Endothelial cell of umbilical vein (primary cell): Measurements from ENCODE around the gene KCNN3. TPM values are rescaled to one million over a fixed set of nuclear protein-coding genes. Genes with fewer than 3 reads are reported as not detected.

Experiments used
- BruUV-seq: library from RNA; stranded (reverse); fragments of 400-500 nt; replicated peaks from 2 replicates; lab custom pipeline; 2021; lab: Mats Ljungman, UMichigan
- CTCF ChIA-PET: fragments of 300-600, 350-600 bp; sonication (Branson Sonifier 250); formaldehyde crosslinking; loops from one replicate; lab custom pipeline; 2021; ENCODE audit warnings: antibody characterized with exemption, inconsistent platforms; lab: Charles Lee
- POLR2A ChIA-PET: fragments of 300-600, 350-600 bp; sonication (Branson Sonifier 250); formaldehyde crosslinking; loops from one replicate; lab custom pipeline; 2021; ENCODE audit warnings: antibody characterized with exemption, inconsistent platforms; lab: Charles Lee
- DNase-seq: peaks from one replicate; pipeline ENCODE4 v3.0.0-alpha.2; 2011; ENCODE audit warnings: low read depth, low spot score
- FAIRE-seq: peaks from 2 replicates; lab custom pipeline; 2011; peaks lifted over from hg19 to GRCh38; lab: Jason Lieb, UNC
- H2AFZ ChIP-seq: 2 replicates; pipeline ENCODE4 v1.6.0; 2012; ENCODE audit warnings: low read depth, low read length, control low read depth, inconsistent platforms
- H3K27ac ChIP-seq: 2 replicates; pipeline ENCODE4 v1.5.1; 2011; ENCODE audit warnings: low read depth, mild to moderate bottlenecking, control low read depth, low read length, moderate library complexity; ENCODE audit not compliant: insufficient read depth
- H3K27me3 ChIP-seq, 2 experiments: 2 replicates each; pipeline versions ENCODE4 v1.6.0 to v1.6.1; 2011; ENCODE audit warnings: low read length in 2 of 2, mixed read lengths in 1 of 2; ENCODE audit not compliant: control insufficient read depth in 2 of 2, insufficient read depth in 2 of 2
- H3K36me3 ChIP-seq, 2 experiments: 2 replicates in 1 of 2; 3 replicates in 1 of 2; pipeline ENCODE4 v1.5.1; 2011; ENCODE audit warnings: low read length in 2 of 2, mild to moderate bottlenecking in 1 of 2, moderate library complexity in 1 of 2; ENCODE audit not compliant: control insufficient read depth in 2 of 2, insufficient read depth in 2 of 2; ENCODE audit errors: extremely low read depth in 1 of 2
- H3K4me1 ChIP-seq: 3 replicates; pipeline ENCODE4 v1.5.1; 2011; ENCODE audit warnings: mild to moderate bottlenecking, low read length; ENCODE audit not compliant: control insufficient read depth, insufficient read depth; ENCODE audit errors: extremely low read depth
- H3K4me2 ChIP-seq: 2 replicates; pipeline ENCODE4 v1.6.1; 2011; ENCODE audit warnings: low read length, control low read depth, mixed read lengths; ENCODE audit not compliant: insufficient read depth
- H3K4me3 ChIP-seq, 3 experiments: fragments of 200-600 bp in 1 of 3; sonication (generic), shearing (Covaris generic) in 1 of 3; replicated peaks in 1 of 3; 2 replicates each; pipeline ENCODE4 v1.5.1; 2011 to 2016; ENCODE audit warnings: control low read depth in 3 of 3, low read length in 3 of 3, mild to moderate bottlenecking in 2 of 3, inconsistent platforms in 1 of 3, low read depth in 1 of 3, moderate library complexity in 1 of 3; ENCODE audit not compliant: insufficient read depth in 1 of 3
- H3K79me2 ChIP-seq: 2 replicates; pipeline ENCODE4 v1.6.0; 2012; ENCODE audit warnings: low read length, inconsistent platforms; ENCODE audit not compliant: control insufficient read depth, insufficient read depth
- H3K9ac ChIP-seq: replicated peaks from 2 replicates; pipeline ENCODE3; 2011; ENCODE audit warnings: low read length, control low read depth; ENCODE audit not compliant: insufficient read depth; ENCODE audit errors: extremely low read depth
- H3K9me1 ChIP-seq: replicated peaks from 3 replicates; pipeline ENCODE4 v1.6.0; 2011; ENCODE audit warnings: mild to moderate bottlenecking, low read length; ENCODE audit not compliant: control insufficient read depth, insufficient read depth; ENCODE audit errors: extremely low read depth
- H3K9me3 ChIP-seq: replicated peaks from 2 replicates; pipeline ENCODE4 v1.5.1; 2012; ENCODE audit warnings: low read length, inconsistent platforms; ENCODE audit not compliant: control insufficient read depth, insufficient read depth
- H4K20me1 ChIP-seq: replicated peaks from 2 replicates; pipeline ENCODE3; 2011; ENCODE audit warnings: mild to moderate bottlenecking, low read length; ENCODE audit not compliant: control insufficient read depth, insufficient read depth; ENCODE audit errors: extremely low read depth
- EZH2 ChIP-seq: IDR thresholded peaks from 2 replicates; pipeline ENCODE4 v1.6.1; 2012; ENCODE audit warnings: borderline replicate concordance, low read depth, mild to moderate bottlenecking, moderate library complexity, low read length, inconsistent platforms; ENCODE audit not compliant: severe bottlenecking
- FOS ChIP-seq: IDR thresholded peaks from 2 replicates; pipeline ENCODE4 v1.6.1; 2011; ENCODE audit warnings: mild to moderate bottlenecking, low read length, moderate library complexity, borderline replicate concordance; ENCODE audit not compliant: insufficient read depth
- GATA2 ChIP-seq: IDR thresholded peaks from 2 replicates; pipeline ENCODE4 v1.7.0; 2011; ENCODE audit warnings: low read depth, mild to moderate bottlenecking, moderate library complexity, mixed read lengths, low read length; ENCODE audit not compliant: insufficient read length, insufficient read depth
- JUN ChIP-seq: IDR thresholded peaks from 2 replicates; pipeline ENCODE4 v1.6.1; 2011; ENCODE audit warnings: borderline replicate concordance, low read depth; ENCODE audit not compliant: insufficient read length, insufficient read depth
- MYC ChIP-seq: IDR thresholded peaks from one replicate; pipeline ENCODE4 v1.6.1; 2011; ENCODE audit warnings: mild to moderate bottlenecking, low read depth, low read length
- POLR2A ChIP-seq: IDR thresholded peaks from 2 replicates; pipeline ENCODE4 v1.6.1; 2012; ENCODE audit warnings: low read depth, mild to moderate bottlenecking, control low read depth, low read length
- POLR2AphosphoS5 ChIP-seq: IDR thresholded peaks from 2 replicates; pipeline ENCODE4 v1.6.1; 2012; ENCODE audit warnings: low read depth, mild to moderate bottlenecking, control low read depth, low read length, moderate library complexity; ENCODE audit not compliant: insufficient read depth
- dilution Hi-C: fragments of 300-500 bp; cut with MboI; formaldehyde crosslinking; loops from one replicate; pipeline ENCODE4 v1.15.0; 2019; ENCODE audit warnings: low sequenced_read_pairs; ENCODE audit not compliant: extremely low pct_ligation_motif_present
- intact Hi-C: fragments of 100-400 bp; cut with micrococcal nuclease; formaldehyde crosslinking; loops from one replicate; pipeline ENCODE4 v1.10.0; 2022
- polyA plus RNA-seq, 4 experiments: library from polyadenylated mRNA; depleted of rRNA in 3 of 4; stranded (reverse) in 3 of 4; unstranded in 1 of 4; fragments of >200 nt; gene quantifications; 2 replicates each; pipeline versions ENCODE4 v1.2.1 to v1.2.3, GENCODE V29; 2011 to 2012; ENCODE audit warnings: missing spikeins in 1 of 4
- total RNA-seq: library from RNA; stranded (reverse); gene quantifications from 2 replicates; pipeline ENCODE4 v1.2.3, GENCODE V29; 2021
- TF ChIP-seq, protein P1 (sequence below): IDR thresholded peaks from 2 replicates; pipeline ENCODE4 v1.6.1; 2011; ENCODE audit not compliant: insufficient read depth, insufficient read length
- TF ChIP-seq, protein P2 (sequence below), 2 donors: IDR thresholded peaks; 1 replicate in 1 of 2; 2 replicates in 1 of 2; pipeline ENCODE4 v1.5.1; 2011; ENCODE audit warnings: low read length in 2 of 2, mild to moderate bottlenecking in 2 of 2, moderate library complexity in 2 of 2, control low read depth in 1 of 2, inconsistent platforms in 1 of 2, low read depth in 1 of 2; ENCODE audit not compliant: insufficient read depth in 1 of 2; ENCODE audit errors: extremely low read depth in 1 of 2

KCNN3 gene
- total and polyA plus RNA-seq, 2 donors (not counting 3 experiments of a cell fraction or from before 2014, with no cell fraction given): 0.91 to 1.1 TPM

DNA sequence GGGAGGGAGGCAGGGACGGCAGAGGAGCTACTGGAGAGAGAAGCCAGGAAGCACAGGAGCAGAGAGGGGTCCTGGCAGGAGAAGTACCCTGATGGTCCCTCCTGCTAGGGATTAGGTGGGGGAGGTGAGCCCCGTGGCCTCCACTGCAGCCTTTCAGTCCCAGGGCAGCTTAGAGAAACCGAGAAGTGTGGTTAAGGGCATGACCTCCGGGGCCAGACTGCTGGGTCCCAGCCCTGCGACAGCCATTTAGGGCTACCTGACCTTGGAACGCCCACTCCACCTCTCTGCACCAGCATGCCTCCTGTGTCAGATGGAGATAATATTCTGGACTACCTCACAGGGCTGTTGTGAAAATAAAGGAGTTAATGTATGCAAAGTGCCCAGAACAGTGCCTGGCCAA lies 47.4 kb downstream of the KCNN3 start:
- Histone ChIP-seq H3K9ac (no peak overlapping the region), H3K4me3 (no peak overlapping the region), H3K4me2 (no peak overlapping the region), H3K9me1 (no peaks in the 10 kb centered on the region), H4K20me1 (no peaks in the 10 kb centered on the region), H3K4me1 (no peaks in the 10 kb centered on the region), H2AFZ (no peak overlapping the region), H3K27me3 (no peaks in the 10 kb centered on the region), H3K36me3 (no peaks in the 10 kb centered on the region), H3K79me2 (no peaks in the 10 kb centered on the region), H3K9me3 (no peaks in the 10 kb centered on the region), H3K27ac (no peak overlapping the region)
- BruUV-seq: no TSS peak
- no peak for FAIRE-seq
- no peak for DNase-seq
- TF ChIP-seq MYC (no peak), EZH2 (no peak)
- CTCF ChIA-PET: interaction anchor here (0.9 kb wide), 1 partner anchor 15 kb away, joined by 3 read pairs; no protein-coding TSS in a partner anchor
- POLR2A ChIA-PET: no interaction called here
- dilution Hi-C loops: no loop called here
- intact Hi-C loops: no loop called here

- TF ChIP-seq JUN (no peak), GATA2 (no peak), FOS (no peak), EZH2 (no peak), POLR2A (no peak), POLR2AphosphoS5 (no peak), MYC (no peak)
- TF ChIP-seq, protein P1, sequence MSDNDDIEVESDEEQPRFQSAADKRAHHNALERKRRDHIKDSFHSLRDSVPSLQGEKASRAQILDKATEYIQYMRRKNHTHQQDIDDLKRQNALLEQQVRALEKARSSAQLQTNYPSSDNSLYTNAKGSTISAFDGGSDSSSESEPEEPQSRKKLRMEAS: no peak
- TF ChIP-seq, protein P2, sequence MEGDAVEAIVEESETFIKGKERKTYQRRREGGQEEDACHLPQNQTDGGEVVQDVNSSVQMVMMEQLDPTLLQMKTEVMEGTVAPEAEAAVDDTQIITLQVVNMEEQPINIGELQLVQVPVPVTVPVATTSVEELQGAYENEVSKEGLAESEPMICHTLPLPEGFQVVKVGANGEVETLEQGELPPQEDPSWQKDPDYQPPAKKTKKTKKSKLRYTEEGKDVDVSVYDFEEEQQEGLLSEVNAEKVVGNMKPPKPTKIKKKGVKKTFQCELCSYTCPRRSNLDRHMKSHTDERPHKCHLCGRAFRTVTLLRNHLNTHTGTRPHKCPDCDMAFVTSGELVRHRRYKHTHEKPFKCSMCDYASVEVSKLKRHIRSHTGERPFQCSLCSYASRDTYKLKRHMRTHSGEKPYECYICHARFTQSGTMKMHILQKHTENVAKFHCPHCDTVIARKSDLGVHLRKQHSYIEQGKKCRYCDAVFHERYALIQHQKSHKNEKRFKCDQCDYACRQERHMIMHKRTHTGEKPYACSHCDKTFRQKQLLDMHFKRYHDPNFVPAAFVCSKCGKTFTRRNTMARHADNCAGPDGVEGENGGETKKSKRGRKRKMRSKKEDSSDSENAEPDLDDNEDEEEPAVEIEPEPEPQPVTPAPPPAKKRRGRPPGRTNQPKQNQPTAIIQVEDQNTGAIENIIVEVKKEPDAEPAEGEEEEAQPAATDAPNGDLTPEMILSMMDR (IDR thresholded peaks at IDR 0.05; ENCODE audit: extremely low read depth in 1 of 2, insufficient read depth in 1 of 2, low read depth in 1 of 2, low read length in 2 of 2): no peak
- dilution Hi-C loops (no loop called here), intact Hi-C loops (no loop called here)
- H3K27ac ChIP-seq: no peak overlapping the region
- H3K4me3 ChIP-seq: no peak overlapping the region
- H3K36me3 ChIP-seq: no peaks in the 10 kb centered on the region
- H3K9me3 ChIP-seq: no peaks in the 10 kb centered on the region
- H2AFZ ChIP-seq: no peak overlapping the region
- no peaks in the 10 kb centered on the region for H3K4me1 ChIP-seq
- POLR2A ChIA-PET: no interaction called here
- no peak for DNase-seq
- H3K79me2 ChIP-seq: no peaks in the 10 kb centered on the region
- CTCF ChIA-PET: interaction anchor here (0.9 kb wide), 1 partner anchor 16 kb away, joined by 3 read pairs; no protein-coding TSS in a partner anchor
- no peaks in the 10 kb centered on the region for H3K27me3 ChIP-seq
- no peak overlapping the region for H3K4me2 ChIP-seq
- H3K9ac ChIP-seq: no peak overlapping the region
- H3K9me1 ChIP-seq: no peaks in the 10 kb centered on the region
- no TSS peak for BruUV-seq
- H4K20me1 ChIP-seq: no peaks in the 10 kb centered on the region
- no peak for FAIRE-seq
Observed at GRCh38 chr1:154822233-154822632, 47.8 kb downstream of the KCNN3 start.
